ENCODE measurements around the gene ITGB1.

DNA sequence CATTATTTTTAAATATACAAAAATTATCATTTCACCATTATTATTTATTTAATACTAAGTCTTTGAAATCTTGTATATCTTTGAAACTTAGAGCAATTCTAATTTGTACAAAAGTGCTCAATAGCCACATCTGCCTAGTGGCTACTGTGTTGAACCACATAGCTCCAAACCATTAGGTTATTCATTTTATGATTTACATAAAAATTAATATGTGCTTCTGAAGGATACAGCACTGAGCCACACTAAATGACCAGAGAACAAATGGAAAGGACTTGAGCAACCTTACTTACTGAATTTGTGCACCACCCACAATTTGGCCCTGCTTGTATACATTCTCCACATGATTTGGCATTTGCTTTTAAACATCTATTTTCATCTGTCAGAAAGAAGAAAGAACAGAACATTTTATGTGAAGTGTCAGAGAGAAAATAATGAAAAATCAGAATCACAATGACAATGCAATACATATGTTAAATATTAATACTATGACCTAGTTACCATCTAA, 25.8 kb downstream of the ITGB1 start:
- TF ChIP-seq, protein P1, sequence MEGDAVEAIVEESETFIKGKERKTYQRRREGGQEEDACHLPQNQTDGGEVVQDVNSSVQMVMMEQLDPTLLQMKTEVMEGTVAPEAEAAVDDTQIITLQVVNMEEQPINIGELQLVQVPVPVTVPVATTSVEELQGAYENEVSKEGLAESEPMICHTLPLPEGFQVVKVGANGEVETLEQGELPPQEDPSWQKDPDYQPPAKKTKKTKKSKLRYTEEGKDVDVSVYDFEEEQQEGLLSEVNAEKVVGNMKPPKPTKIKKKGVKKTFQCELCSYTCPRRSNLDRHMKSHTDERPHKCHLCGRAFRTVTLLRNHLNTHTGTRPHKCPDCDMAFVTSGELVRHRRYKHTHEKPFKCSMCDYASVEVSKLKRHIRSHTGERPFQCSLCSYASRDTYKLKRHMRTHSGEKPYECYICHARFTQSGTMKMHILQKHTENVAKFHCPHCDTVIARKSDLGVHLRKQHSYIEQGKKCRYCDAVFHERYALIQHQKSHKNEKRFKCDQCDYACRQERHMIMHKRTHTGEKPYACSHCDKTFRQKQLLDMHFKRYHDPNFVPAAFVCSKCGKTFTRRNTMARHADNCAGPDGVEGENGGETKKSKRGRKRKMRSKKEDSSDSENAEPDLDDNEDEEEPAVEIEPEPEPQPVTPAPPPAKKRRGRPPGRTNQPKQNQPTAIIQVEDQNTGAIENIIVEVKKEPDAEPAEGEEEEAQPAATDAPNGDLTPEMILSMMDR (IDR thresholded peaks at IDR 0.05; ENCODE audit: low read length), result no peak
- no peak for TF ChIP-seq EZH2 (IDR thresholded peaks at IDR 0.05; ENCODE audit: borderline replicate concordance, low read length)

Measured in OCI-LY1 (cell line).